ENCODE data around the gene BRD8. TPM values are rescaled to one million over a fixed set of nuclear protein-coding genes. Genes with fewer than 3 reads are reported as not detected.

Gene BRD8
- total RNA-seq, result 10 to 100 TPM; 50.3 to 53.7 TPM

DNA sequence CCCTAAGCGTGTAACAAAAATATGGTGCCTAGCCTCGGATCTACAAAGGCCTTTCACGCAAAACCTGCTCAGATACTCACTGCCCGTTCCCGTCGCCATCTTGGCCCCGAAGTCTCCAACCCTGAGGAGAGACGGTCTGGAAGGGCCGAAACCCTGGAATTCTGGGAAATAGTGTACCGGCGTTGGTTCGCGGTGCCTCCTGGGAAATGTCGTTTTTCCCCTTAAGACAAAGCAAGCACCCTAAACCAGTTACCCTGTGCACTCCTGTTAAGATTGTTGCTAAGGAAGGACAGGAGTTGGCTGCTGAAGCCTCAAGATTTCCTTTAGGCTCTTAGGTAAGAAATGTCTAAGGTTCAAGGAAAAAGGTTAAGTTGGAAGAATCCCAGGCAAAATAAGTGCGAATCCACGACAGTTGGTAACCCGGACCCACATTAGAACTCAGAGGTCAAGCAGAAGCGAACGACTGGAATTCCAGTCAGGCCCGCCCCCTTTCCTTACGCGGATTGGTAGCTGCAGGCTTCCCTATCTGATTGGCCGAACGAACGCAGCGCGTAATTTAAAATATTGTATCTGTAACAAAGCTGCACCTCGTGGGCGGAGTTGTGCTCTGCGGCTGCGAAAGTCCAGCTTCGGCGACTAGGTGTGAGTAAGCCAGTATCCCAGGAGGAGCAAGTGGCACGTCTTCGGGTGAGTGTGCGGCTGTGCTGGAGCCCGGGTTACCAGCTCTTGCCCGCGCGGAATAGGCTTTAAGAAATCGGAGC lies at the start of gene BRD8, which contains the start of gene KIF20A:
Gene BRD8, minus strand, starts transcription at position 115 of the 761 bp plus-strand sequence. Its CDS starts 16 bp downstream, at position 99.
Gene KIF20A, plus strand, starts transcription at position 597 of the 761 bp plus-strand sequence. CDS start 569 bp downstream, outside the sequence.

GRCh38 chr5:138213161-138214029 lies 35.0 kb upstream of the BRD8 start, which contains the start of gene CDC23:
Gene CDC23, minus strand, starts transcription at chr5:138213323. Its CDS starts 11 bp downstream, at chr5:138213312.

DNA sequence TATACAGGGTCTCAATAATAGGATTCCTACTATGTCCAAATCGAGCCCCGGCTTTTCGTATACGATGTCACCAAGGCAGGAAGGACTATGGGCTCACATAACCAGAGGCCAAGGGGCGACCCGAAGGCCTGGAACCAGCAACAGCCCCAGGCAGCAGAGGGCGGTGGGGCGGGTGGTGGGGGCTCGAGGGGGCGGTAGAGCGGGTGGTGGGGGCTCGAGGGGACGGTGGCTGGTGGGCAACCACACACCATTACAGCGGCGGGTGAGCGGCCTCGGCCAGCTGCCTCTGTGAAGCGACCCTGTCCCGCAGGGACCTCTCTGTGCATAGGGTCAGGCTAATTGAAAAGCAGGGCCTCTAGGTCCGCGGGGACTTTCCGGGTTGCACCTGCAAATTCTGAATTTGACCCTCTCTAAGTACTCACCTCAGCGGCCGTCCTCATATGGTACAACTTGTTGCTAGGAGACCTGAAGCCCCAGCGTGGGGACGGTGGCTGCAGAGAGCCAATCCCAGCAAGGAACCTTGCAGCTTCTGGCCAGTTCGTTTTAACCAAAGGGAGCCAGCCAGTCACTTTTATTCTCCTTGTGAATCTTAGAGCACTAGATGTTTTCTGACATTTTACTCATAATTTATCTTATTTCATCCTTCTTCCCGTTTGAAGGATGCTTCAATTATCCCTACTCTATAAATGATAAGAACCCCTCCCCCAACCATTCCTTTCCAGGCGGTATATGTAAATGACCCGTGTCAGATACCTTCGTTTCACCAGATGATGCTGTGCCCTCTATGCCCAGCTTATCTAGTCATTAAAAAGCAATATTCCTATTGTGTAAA lies 39.3 kb downstream of the BRD8 start, which contains the start of gene NME5:
Gene NME5, minus strand, starts transcription at position 480 of the 832 bp plus-strand sequence. CDS start 648 bp downstream, outside the sequence.

Small RNA genes lying within 50 kb of the gene (small RNA-seq; reads per million reads assigned to genes)
- gene RNU6-460P, result 0.06 to 0.34 reads per million in 2 donors
- gene RNU6-888P, result 0.26 to 0.35 reads per million in 2 donors

Other genes starting within 250 kb of the BRD8 start
- gene FAM13B, start 145.6 kb downstream of the BRD8 start, total RNA-seq, result 10 to 100 TPM; 31.0 to 45.8 TPM
- not detected for gene WNT8A, start 94.6 kb downstream of the BRD8 start, total RNA-seq
- 10 to 100 TPM in 1 of 2 donors, 1 to 10 TPM in 1; 8.7 to 12.7 TPM for gene NME5, start 39.2 kb downstream of the BRD8 start, total RNA-seq
- gene KIF20A, start 482 bp upstream of the BRD8 start, total RNA-seq, result 100 to 1,000 TPM in 1 of 2 donors, 10 to 100 TPM in 1; 87.4 to 102 TPM
- gene CDC23, start 34.7 kb upstream of the BRD8 start, total RNA-seq, result 10 to 100 TPM; 26.2 to 37.0 TPM
- 1 to 10 TPM in 1 of 2 donors, under 1 TPM in 1; 0.67 to 1.0 TPM for gene GFRA3, start 96.0 kb upstream of the BRD8 start, total RNA-seq
- 10 to 100 TPM in 1 of 2 donors, 1 to 10 TPM in 1; 6.9 to 20.0 TPM for gene CDC25C, start 153.2 kb upstream of the BRD8 start, total RNA-seq
- 10 to 100 TPM; 53.3 to 60.9 TPM for gene FAM53C, start 159.6 kb upstream of the BRD8 start, total RNA-seq
- gene KDM3B, start 174.1 kb upstream of the BRD8 start, total RNA-seq, result 10 to 100 TPM; 49.6 to 52.9 TPM

All from melanocyte of skin (primary cell).